Peyer's patch (tissue), 4 donors: Measurements from ENCODE around the gene AJM1. TPM values are rescaled to one million over a fixed set of nuclear protein-coding genes. Genes with fewer than 3 reads are reported as not detected.
"Not testable (repeated sequence)": the region's sequence is repeated elsewhere in the genome, so short reads cannot be mapped to it uniquely, and the experiment has no call there.

Experiments used
- DNase-seq, 3 donors: peaks; one replicate each; pipeline ENCODE4 v3.0.0-alpha.2; 2017 to 2019
- H3K27ac ChIP-seq, 4 donors: fragments of 200-600 bp; sonication (generic); one replicate each; pipeline ENCODE4 v1.5.1; 2016 to 2019
- H3K27me3 ChIP-seq, 2 donors: fragments of 200-600 bp; sonication (generic); one replicate each; pipeline ENCODE4 v1.5.1; 2019
- H3K36me3 ChIP-seq, 3 donors: fragments of 200-600 bp; sonication (generic); one replicate each; pipeline ENCODE4 v1.5.1; 2016 to 2019
- H3K4me1 ChIP-seq, 4 donors: fragments of 200-600 bp; sonication (generic); one replicate each; pipeline ENCODE4 v1.5.1; 2016 to 2019
- H3K4me3 ChIP-seq, 4 donors: fragments of 200-600 bp; sonication (generic); 1 replicate in 3 of 4; 2 replicates in 1 of 4; pipeline ENCODE4 v1.5.1; 2016 to 2019; ENCODE audit warnings: mild to moderate bottlenecking in 1 of 4
- H3K9me3 ChIP-seq, 4 donors: fragments of 200-600 bp; sonication (generic); one replicate each; pipeline ENCODE4 v1.5.1; 2016 to 2019; ENCODE audit warnings: mild to moderate bottlenecking in 1 of 4
- POLR2A ChIP-seq, 2 donors: fragments of 450-650 bp; IDR thresholded peaks; one replicate each; pipeline ENCODE4 v1.5.1; 2017; ENCODE audit warnings: antibody characterized with exemption in 2 of 2, mild to moderate bottlenecking in 2 of 2, moderate library complexity in 2 of 2
- total RNA-seq, 4 donors: library from RNA; depleted of rRNA; stranded (reverse); fragments of >200 nt; gene quantifications; one replicate each; pipeline ENCODE4 v1.1.0, GENCODE V29; 2016
- TF ChIP-seq, protein P1 (sequence below), 6 experiments: fragments of 450-650 bp in 4 of 6; fragments of 200-600 bp in 2 of 6; sonication (generic) in 1 of 6; IDR thresholded peaks; one replicate each; pipeline ENCODE4 v1.5.1; 2017 to 2019; ENCODE audit warnings: antibody characterized with exemption in 6 of 6, mild to moderate bottlenecking in 3 of 6, moderate library complexity in 1 of 6

AJM1 gene
- total RNA-seq, 4 donors from 2014 or later: 4.1 to 17.4 (median 9.2) TPM

DNA sequence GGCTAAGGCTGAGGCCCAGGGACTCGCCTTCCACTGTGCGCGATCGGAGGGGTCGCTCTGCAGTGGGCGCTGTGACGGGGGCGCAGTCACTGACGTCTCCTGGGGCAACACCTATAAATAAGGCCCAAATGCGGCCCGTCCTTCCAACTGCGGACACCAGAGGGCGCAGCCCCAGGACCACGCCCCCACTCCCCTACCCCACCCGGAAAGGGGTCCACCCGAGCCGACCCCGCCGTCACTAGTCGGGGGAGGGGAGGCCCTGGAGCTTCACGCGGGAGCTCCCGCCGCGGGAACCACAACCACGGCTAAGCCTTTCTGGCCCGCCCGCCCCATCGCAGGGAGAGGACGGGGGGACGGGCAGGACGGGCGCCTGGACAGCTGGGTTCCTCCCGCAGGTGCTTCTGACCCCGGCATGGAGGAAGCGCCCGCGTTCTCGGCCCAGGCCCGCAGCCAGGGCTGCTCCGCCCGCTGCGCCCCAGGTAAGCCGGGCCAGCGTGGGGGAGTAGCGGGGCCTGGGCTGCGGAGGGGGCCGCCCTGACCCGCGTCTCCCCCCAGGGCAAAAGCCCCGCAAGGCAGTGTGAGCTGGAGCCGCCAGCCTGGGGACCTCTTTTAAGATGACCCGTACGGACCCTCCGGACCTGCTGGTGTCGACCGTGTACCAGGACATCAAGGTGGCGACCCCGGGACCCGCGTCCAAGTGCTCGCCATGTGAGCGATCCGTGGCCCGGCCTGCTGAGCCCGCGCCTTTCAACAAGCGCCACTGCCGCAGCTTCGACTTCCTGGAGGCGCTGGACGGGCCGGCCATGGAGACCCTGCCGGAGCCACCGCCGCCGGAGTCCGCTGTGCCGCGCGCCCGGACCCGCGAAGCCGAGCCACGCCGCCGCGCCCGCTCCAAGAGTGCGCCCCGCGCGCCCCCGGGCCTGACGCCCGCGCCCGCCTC lies 1.8 kb downstream of the AJM1 start:
- peak in 2 of 3 donors; percentile 57 to 78 for DNase-seq
- Histone ChIP-seq H3K4me3 (peak overlapping the region in 3 of 4 donors; percentile 55 to 65 (median 60)), H3K36me3 (peaks cover 0 to 15% (median 0%) of the 10 kb centered on the region in 3 donors), H3K27me3 (peaks cover 0 to 16% of the 10 kb centered on the region in 2 donors), H3K4me1 (peaks cover 17 to 65% (median 35%) of the 10 kb centered on the region in 4 donors), H3K27ac (peak overlapping the region in 1 of 4 donors; percentile 95)
- TF ChIP-seq, protein P1, sequence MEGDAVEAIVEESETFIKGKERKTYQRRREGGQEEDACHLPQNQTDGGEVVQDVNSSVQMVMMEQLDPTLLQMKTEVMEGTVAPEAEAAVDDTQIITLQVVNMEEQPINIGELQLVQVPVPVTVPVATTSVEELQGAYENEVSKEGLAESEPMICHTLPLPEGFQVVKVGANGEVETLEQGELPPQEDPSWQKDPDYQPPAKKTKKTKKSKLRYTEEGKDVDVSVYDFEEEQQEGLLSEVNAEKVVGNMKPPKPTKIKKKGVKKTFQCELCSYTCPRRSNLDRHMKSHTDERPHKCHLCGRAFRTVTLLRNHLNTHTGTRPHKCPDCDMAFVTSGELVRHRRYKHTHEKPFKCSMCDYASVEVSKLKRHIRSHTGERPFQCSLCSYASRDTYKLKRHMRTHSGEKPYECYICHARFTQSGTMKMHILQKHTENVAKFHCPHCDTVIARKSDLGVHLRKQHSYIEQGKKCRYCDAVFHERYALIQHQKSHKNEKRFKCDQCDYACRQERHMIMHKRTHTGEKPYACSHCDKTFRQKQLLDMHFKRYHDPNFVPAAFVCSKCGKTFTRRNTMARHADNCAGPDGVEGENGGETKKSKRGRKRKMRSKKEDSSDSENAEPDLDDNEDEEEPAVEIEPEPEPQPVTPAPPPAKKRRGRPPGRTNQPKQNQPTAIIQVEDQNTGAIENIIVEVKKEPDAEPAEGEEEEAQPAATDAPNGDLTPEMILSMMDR (IDR thresholded peaks at IDR 0.05): peak; percentile 66 to 88 (median 76)
- not testable (repeated sequence) for H3K9me3 ChIP-seq

DNA sequence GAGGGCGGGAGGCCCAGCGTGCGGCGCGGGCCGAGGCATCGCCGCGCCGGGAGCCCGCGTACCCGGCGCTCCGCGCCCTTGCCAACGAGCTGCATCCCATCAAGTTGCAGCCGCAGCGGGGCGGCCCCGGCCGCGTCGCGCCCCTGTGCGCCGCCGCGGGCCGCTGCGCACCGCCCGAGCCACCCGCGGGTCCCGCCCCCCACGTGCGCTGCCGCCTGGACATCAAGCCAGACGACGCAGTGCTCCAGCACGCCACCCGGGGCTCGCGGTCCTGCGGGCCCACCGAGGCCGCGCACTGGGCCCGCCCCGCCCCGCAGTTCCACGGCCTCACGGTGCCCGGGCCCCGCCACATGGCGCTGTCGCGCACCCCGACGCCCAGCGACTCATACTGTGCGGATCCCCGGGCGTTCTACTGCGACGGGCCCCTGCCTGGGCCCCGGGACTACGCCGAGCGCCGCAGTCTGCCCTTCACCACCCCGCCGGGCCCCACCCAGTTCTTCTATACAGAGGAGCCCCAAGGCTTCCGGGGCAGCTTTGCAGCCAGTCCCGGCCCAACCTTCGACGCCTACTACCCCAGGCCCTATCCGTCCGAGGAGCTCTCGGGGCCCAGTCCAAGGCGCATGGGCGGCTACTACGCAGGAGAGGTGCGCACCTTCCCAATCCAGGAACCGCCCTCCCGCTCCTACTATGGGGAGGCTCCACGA lies 2.6 kb downstream of the AJM1 start:
- H3K27ac ChIP-seq: no peak overlapping the region
- H3K36me3 ChIP-seq: peaks cover 0 to 7% (median 0%) of the 10 kb centered on the region in 3 donors
- H3K9me3 ChIP-seq: no peaks in the 10 kb centered on the region
- peaks cover 0 to 16% of the 10 kb centered on the region in 2 donors for H3K27me3 ChIP-seq
- TF ChIP-seq, protein P1 (IDR thresholded peaks at IDR 0.05): no peak
- TF ChIP-seq POLR2A (IDR thresholded peaks at IDR 0.05): no peak
- H3K4me3 ChIP-seq: no peak overlapping the region
- no peak for DNase-seq
- peaks cover 20 to 60% (median 37%) of the 10 kb centered on the region in 4 donors for H3K4me1 ChIP-seq

GRCh38 chr9:136845465-136846260 lies 3.4 kb downstream of the AJM1 start:
- Histone ChIP-seq H3K27me3 (peaks cover 0 to 16% of the 10 kb centered on the region in 2 donors), H3K4me1 (peaks cover 22 to 60% (median 41%) of the 10 kb centered on the region in 4 donors), H3K36me3 (peaks cover 0 to 7% (median 0%) of the 10 kb centered on the region in 3 donors), H3K27ac (no peak overlapping the region), H3K9me3 (no peaks in the 10 kb centered on the region), H3K4me3 (no peak overlapping the region)
- TF ChIP-seq, protein P1 (IDR thresholded peaks at IDR 0.05): no peak
- no peak for DNase-seq

DNA sequence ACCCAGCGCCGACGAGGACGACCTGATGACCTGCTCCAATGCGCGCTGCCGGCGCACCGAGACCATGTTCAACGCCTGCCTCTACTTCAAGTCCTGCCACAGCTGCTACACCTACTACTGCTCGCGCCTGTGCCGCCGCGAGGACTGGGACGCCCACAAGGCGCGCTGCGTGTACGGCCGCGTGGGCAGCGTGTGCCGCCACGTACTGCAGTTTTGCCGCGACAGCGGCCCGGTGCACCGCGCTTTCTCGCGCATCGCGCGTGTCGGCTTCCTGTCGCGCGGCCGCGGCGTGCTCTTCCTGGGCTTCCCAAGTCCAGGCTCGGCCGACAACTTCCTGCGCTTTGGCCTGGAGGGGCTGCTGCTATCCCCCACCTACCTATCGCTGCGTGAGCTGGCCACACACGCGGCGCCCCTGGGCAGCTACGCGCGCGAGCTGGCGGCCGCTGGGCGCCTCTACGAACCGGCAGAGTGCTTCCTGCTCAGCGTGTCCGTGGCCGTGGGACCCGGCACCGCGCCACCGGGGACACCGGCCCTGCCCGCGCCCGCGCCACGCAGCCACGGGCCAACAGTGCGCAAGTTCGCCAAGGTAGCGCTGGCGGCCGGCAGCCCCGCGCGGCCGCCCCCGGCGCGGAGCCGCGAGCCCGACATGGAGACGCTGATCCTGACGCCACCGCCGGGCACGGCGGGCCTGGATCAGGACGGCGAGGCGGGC lies 4.3 kb downstream of the AJM1 start:
- H3K27ac ChIP-seq: peak overlapping the region in 1 of 4 donors; percentile 97
- TF ChIP-seq, protein P1 (IDR thresholded peaks at IDR 0.05): no peak
- no peak for TF ChIP-seq POLR2A (IDR thresholded peaks at IDR 0.05)
- H3K36me3 ChIP-seq: peaks cover 0 to 11% (median 0%) of the 10 kb centered on the region in 3 donors
- peak overlapping the region; percentile 73 to 84 (median 78) for H3K4me3 ChIP-seq
- H3K9me3 ChIP-seq: no peaks in the 10 kb centered on the region
- peaks cover 0 to 16% of the 10 kb centered on the region in 2 donors for H3K27me3 ChIP-seq
- no peak for DNase-seq
- peaks cover 22 to 61% (median 41%) of the 10 kb centered on the region in 4 donors for H3K4me1 ChIP-seq
